H1 (cell line): Measurements from ENCODE around the gene MAP4K4. TPM values are rescaled to one million over a fixed set of nuclear protein-coding genes. Genes with fewer than 3 reads are reported as not detected.

Experiments used
- CTCF ChIA-PET: fragments of 300-600 bp; sonication (Branson Sonifier 250); formaldehyde crosslinking; loops from one replicate; lab custom pipeline; 2021; ENCODE audit not compliant: partially characterized antibody; lab: Charles Lee
- POLR2A ChIA-PET: fragments of 300-600 bp; sonication (Branson Sonifier 250); formaldehyde crosslinking; loops from one replicate; lab custom pipeline; 2021; ENCODE audit warnings: inconsistent platforms; ENCODE audit not compliant: partially characterized antibody; lab: Charles Lee
- DNase-seq, 2 experiments: peaks; one replicate each; pipeline versions ENCODE4 v3.0.0 to v3.0.0-alpha.2; 2010 to 2022; ENCODE audit warnings: low spot score in 2 of 2, low read depth in 1 of 2, mixed read lengths in 1 of 2
- FAIRE-seq: peaks from 2 replicates; lab custom pipeline; 2011; peaks lifted over from hg19 to GRCh38; lab: Jason Lieb, UNC
- H2AFZ ChIP-seq: 2 replicates; pipeline ENCODE4 v1.8.1; 2012; ENCODE audit warnings: low read length, inconsistent platforms
- H2AK5ac ChIP-seq: 2 replicates; pipeline ENCODE4 v1.6.1; 2013; ENCODE audit warnings: low read depth, low read length
- H2BK120ac ChIP-seq: replicated peaks from 2 replicates; pipeline ENCODE3; 2013; ENCODE audit warnings: low read depth, low read length, inconsistent platforms
- H2BK12ac ChIP-seq: 2 replicates; pipeline ENCODE4 v1.6.1; 2013; ENCODE audit warnings: low read depth, low read length
- H2BK15ac ChIP-seq: 2 replicates; pipeline ENCODE4 v1.6.1; 2013; ENCODE audit warnings: low read length
- H2BK20ac ChIP-seq: 2 replicates; pipeline ENCODE4 v1.6.1; 2013; ENCODE audit warnings: low read length
- H2BK5ac ChIP-seq: 2 replicates; pipeline ENCODE4 v1.6.1; 2013; ENCODE audit warnings: low read depth, low read length
- H3K14ac ChIP-seq: 2 replicates; pipeline ENCODE4 v1.6.1; 2013; ENCODE audit warnings: inconsistent platforms; ENCODE audit not compliant: insufficient read length
- H3K18ac ChIP-seq: 2 replicates; pipeline ENCODE4 v1.6.1; 2013; ENCODE audit warnings: low read length; ENCODE audit errors: extremely low read depth
- H3K23ac ChIP-seq: 2 replicates; pipeline ENCODE4 v1.6.1; 2013; ENCODE audit warnings: inconsistent platforms; ENCODE audit not compliant: insufficient read length
- H3K23me2 ChIP-seq: 2 replicates; pipeline ENCODE4 v1.6.1; 2013; ENCODE audit warnings: low read depth, low read length
- H3K27ac ChIP-seq: 2 replicates; pipeline ENCODE4 v1.6.1; 2011; ENCODE audit warnings: low read depth, low read length, inconsistent platforms
- H3K27me3 ChIP-seq, 4 experiments: replicated peaks in 1 of 4; 1 replicate in 1 of 4; 2 replicates in 3 of 4; pipeline versions ENCODE4 v1.6.1 to v1.8.1; 2011 to 2013; ENCODE audit warnings: low read length in 3 of 4, mild to moderate bottlenecking in 3 of 4, inconsistent platforms in 2 of 4, mixed read lengths in 2 of 4, moderate library complexity in 1 of 4; ENCODE audit not compliant: control insufficient read depth in 3 of 4, insufficient read depth in 3 of 4; ENCODE audit errors: extremely low read depth in 1 of 4
- H3K36me3 ChIP-seq, 4 experiments: 2 replicates each; pipeline versions ENCODE4 v1.6.1 to v1.8.1; 2011 to 2013; ENCODE audit warnings: mild to moderate bottlenecking in 4 of 4, low read length in 3 of 4, moderate library complexity in 2 of 4, control low read depth in 1 of 4, inconsistent platforms in 1 of 4; ENCODE audit not compliant: insufficient read depth in 4 of 4, control insufficient read depth in 2 of 4
- H3K4ac ChIP-seq: replicated peaks from 2 replicates; pipeline ENCODE3; 2013; ENCODE audit warnings: low read length, low read depth, mixed read lengths, inconsistent platforms; ENCODE audit not compliant: insufficient read length
- H3K4me1 ChIP-seq, 4 experiments: replicated peaks in 1 of 4; 1 replicate in 1 of 4; 2 replicates in 3 of 4; pipeline versions ENCODE4 v1.6.1 to v1.8.1; 2011 to 2013; ENCODE audit warnings: low read length in 3 of 4, inconsistent platforms in 2 of 4, mixed read lengths in 1 of 4; ENCODE audit not compliant: insufficient read depth in 4 of 4, control insufficient read depth in 3 of 4
- H3K4me2 ChIP-seq, 2 experiments: 2 replicates each; pipeline versions ENCODE4 v1.6.1 to v1.8.1; 2011 to 2013; ENCODE audit warnings: low read depth in 2 of 2, low read length in 2 of 2, control low read depth in 1 of 2, inconsistent platforms in 1 of 2, mild to moderate bottlenecking in 1 of 2; ENCODE audit not compliant: insufficient read depth in 1 of 2
- H3K4me3 ChIP-seq, 4 experiments: fragments of 200-600, 300-600 bp in 1 of 4; sonication (generic), shearing (Covaris generic), sonication (Bioruptor Twin) in 1 of 4; 2 replicates each; pipeline versions ENCODE4 v1.5.1 to v1.8.1; 2011 to 2016; ENCODE audit warnings: low read length in 4 of 4, low read depth in 3 of 4, control low read depth in 2 of 4, inconsistent platforms in 2 of 4, mild to moderate bottlenecking in 2 of 4, mixed read lengths in 1 of 4, moderate library complexity in 1 of 4; ENCODE audit not compliant: insufficient read depth in 2 of 4; ENCODE audit errors: extremely low read depth in 1 of 4
- H3K56ac ChIP-seq: replicated peaks from 2 replicates; pipeline ENCODE3; 2013; ENCODE audit warnings: low read depth, mild to moderate bottlenecking, mixed read lengths, low read length, inconsistent platforms; ENCODE audit not compliant: insufficient read length
- H3K79me1 ChIP-seq: 2 replicates; pipeline ENCODE4 v1.6.1; 2013; ENCODE audit warnings: low read depth, low read length, control low read depth
- H3K79me2 ChIP-seq, 2 experiments: 2 replicates each; pipeline versions ENCODE4 v1.6.1 to v1.8.1; 2012 to 2013; ENCODE audit warnings: low read length in 2 of 2, mild to moderate bottlenecking in 2 of 2, inconsistent platforms in 1 of 2; ENCODE audit not compliant: insufficient read depth in 2 of 2, control insufficient read depth in 1 of 2
- H3K9ac ChIP-seq, 4 experiments: replicated peaks in 1 of 4; 1 replicate in 1 of 4; 2 replicates in 3 of 4; pipeline versions ENCODE4 v1.6.1 to v1.8.1; 2011 to 2013; ENCODE audit warnings: low read depth in 3 of 4, low read length in 3 of 4, control low read depth in 2 of 4, mild to moderate bottlenecking in 2 of 4, moderate library complexity in 2 of 4, inconsistent platforms in 1 of 4; ENCODE audit errors: extremely low read depth in 1 of 4
- H3K9me3 ChIP-seq, 2 experiments: 2 replicates each; pipeline versions ENCODE4 v1.6.1 to v1.8.1; 2012 to 2013; ENCODE audit warnings: mild to moderate bottlenecking in 2 of 2, moderate library complexity in 2 of 2, control low read depth in 1 of 2, inconsistent platforms in 1 of 2, low read depth in 1 of 2, low read length in 1 of 2, mixed read lengths in 1 of 2; ENCODE audit not compliant: insufficient read depth in 2 of 2
- H4K20me1 ChIP-seq, 2 experiments: replicated peaks in 1 of 2; 2 replicates each; pipeline versions ENCODE3 to v1.8.1; 2011 to 2013; ENCODE audit warnings: inconsistent platforms in 2 of 2, low read length in 2 of 2, mild to moderate bottlenecking in 1 of 2; ENCODE audit not compliant: insufficient read depth in 2 of 2, control insufficient read depth in 1 of 2
- H4K5ac ChIP-seq: 2 replicates; pipeline ENCODE4 v1.6.1; 2013; ENCODE audit warnings: low read length, low read depth, mixed read lengths, inconsistent platforms; ENCODE audit not compliant: insufficient read length
- H4K8ac ChIP-seq: 2 replicates; pipeline ENCODE4 v1.8.0; 2013; ENCODE audit warnings: mild to moderate bottlenecking, moderate library complexity, low read length, inconsistent platforms; ENCODE audit not compliant: insufficient read depth; ENCODE audit errors: extremely low read depth
- H4K91ac ChIP-seq: replicated peaks from 2 replicates; pipeline ENCODE3; 2013; ENCODE audit warnings: low read length, mixed read lengths, inconsistent platforms; ENCODE audit not compliant: insufficient read length
- CTCF ChIP-seq, 3 experiments: IDR thresholded peaks; 1 replicate in 2 of 3; 2 replicates in 1 of 3; pipeline versions ENCODE4 v1.5.1 to v1.6.1; 2011; ENCODE audit warnings: low read length in 3 of 3, mild to moderate bottlenecking in 3 of 3, inconsistent platforms in 2 of 3, low read depth in 1 of 3, moderate library complexity in 1 of 3; ENCODE audit not compliant: insufficient read depth in 1 of 3; ENCODE audit errors: control extremely low read depth in 1 of 3
- TEAD4 ChIP-seq: IDR thresholded peaks from 2 replicates; pipeline ENCODE4 v1.6.1; 2012; ENCODE audit warnings: low read depth, low read length, inconsistent platforms, mixed read lengths
- WGBS, 2 experiments: shearing (Covaris generic) in 1 of 2; methylation state at CpG; one replicate each; pipeline versions ENCODE4 v1.1.6 to v1.1.7; 2013 to 2015; ENCODE audit warnings: low lambda C conversion rate in 2 of 2, mixed read lengths in 2 of 2, inconsistent platforms in 1 of 2, low coverage in 1 of 2, missing lambda C conversion rate in 1 of 2; ENCODE audit not compliant: insufficient replicate concordance in 2 of 2, insufficient coverage in 1 of 2, insufficient read length in 1 of 2; ENCODE audit errors: extremely low coverage in 1 of 2, missing lambda C conversion rate in 1 of 2; 5-methylcytosine and 5-hydroxymethylcytosine counted together
- polyA plus RNA-seq, 7 experiments: library from polyadenylated mRNA; depleted of rRNA in 3 of 7; stranded (reverse) in 5 of 7; unstranded in 2 of 7; fragments of >200 nt in 5 of 7; fragments of 200-250 nt in 2 of 7; gene quantifications; 1 replicate in 5 of 7; 2 replicates in 1 of 7; 4 replicates in 1 of 7; pipeline versions ENCODE4 v1.2.1 to v1.2.3, GENCODE V29; 2011 to 2013; ENCODE audit warnings: missing spikeins in 2 of 7, mixed read lengths in 2 of 7
- total RNA-seq: library from RNA; stranded (reverse); fragmentation: NEBNext Ultra II Directional; extraction: Animal tissue kit (Norgen Biotek cat#: 25700); gene quantifications from 2 replicates; pipeline ENCODE4 v1.2.1, GENCODE V29; 2021

The MAP4K4 gene
- total and polyA plus RNA-seq, 2 of the 8 experiments (the other 6 are each of a cell fraction or from before 2014, with no cell fraction given) = 53.2 to 138 TPM

DNA sequence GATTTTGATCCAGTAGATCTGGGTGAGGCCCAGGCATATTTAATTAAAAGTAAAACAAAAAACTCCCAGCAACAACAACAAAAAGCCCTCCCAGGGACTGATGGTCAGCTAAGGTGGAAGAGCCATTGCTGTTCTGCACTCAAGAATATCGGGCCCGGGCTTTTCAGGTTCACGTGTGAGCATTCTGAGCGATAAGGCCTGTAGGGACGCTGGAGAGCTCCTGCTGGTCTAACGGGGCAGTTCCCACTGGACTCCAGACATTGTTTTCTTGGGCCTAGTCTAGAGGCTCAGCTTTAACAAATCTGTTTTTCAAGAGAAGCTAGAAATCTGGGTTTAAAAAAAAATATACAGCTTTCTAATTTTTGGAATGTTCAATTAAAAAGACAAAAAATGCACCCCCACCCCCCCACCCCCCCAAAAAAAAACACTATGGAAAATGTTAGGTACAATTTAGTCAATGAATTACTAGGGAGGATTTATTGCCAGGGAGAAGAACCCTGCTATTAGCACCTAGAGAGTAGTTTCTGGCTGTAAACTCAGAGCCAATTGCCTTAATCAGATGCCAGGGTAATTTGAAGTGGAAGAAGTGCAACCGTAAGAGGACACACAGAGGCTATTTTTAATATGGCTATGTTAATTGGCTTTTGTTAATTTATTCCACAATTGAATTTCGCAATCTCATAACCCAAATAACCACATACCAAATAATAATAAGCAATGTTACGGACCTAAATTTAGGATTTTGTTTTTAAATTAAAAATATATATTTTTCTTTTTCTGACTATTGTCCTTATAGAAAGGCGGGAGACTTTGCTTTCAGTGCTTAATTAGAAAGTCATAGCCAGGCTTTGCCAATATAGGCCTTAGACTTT lies 78.9 kb downstream of the MAP4K4 start:
- Histone ChIP-seq H4K20me1 (peaks cover 35 to 37% of the 10 kb centered on the region in 2 experiments), H3K79me2 (peaks cover 32 to 100% of the 10 kb centered on the region in 2 experiments), H2BK12ac (no peak overlapping the region), H4K91ac (no peak overlapping the region), H3K4me2 (no peak overlapping the region), H3K56ac (no peak overlapping the region), H2BK15ac (no peak overlapping the region), H3K23ac (no peak overlapping the region), H3K9ac (no peak overlapping the region), H4K8ac (no peak overlapping the region), H2AK5ac (no peak overlapping the region), H2BK20ac (no peak overlapping the region), H3K36me3 (no peaks in the 10 kb centered on the region), H3K27ac (no peak overlapping the region), H3K9me3 (no peaks in the 10 kb centered on the region), H2BK120ac (no peak overlapping the region), H2BK5ac (no peak overlapping the region), H2AFZ (no peak overlapping the region), H3K4me1 (peaks cover 13 to 38% (median 27%) of the 10 kb centered on the region in 4 experiments), H3K4ac (no peak overlapping the region), H4K5ac (no peak overlapping the region), H3K79me1 (peaks cover 21% of the 10 kb centered on the region), H3K23me2 (no peaks in the 10 kb centered on the region), H3K4me3 (no peak overlapping the region), H3K27me3 (no peaks in the 10 kb centered on the region), H3K18ac (no peak overlapping the region), H3K14ac (no peak overlapping the region)
- no peak for FAIRE-seq
- DNase-seq = no peak
- TF ChIP-seq CTCF (IDR thresholded peaks at IDR 0.05; ENCODE audit: control extremely low read depth in 1 of 3, insufficient read depth in 1 of 3, low read depth in 1 of 3, low read length in 3 of 3) (peak; percentile 48 to 59 (median 48)), TEAD4 (no peak)
- POLR2A ChIA-PET = interaction anchor here (0.8 to 1.4 kb wide), 3 partner anchors 9 to 75 kb away, joined by 3 to 4 read pairs (median 3); no protein-coding TSS in a partner anchor
- CTCF ChIA-PET = interaction anchor here (0.8 to 4.4 kb wide), 7 partner anchors 8 to 79 kb away, joined by 3 to 17 read pairs (median 3); no protein-coding TSS in a partner anchor
- 67% methylated on average over 10 of the region's 10 CpGs; no CpG with 5 or more reads in 1 of the 2 experiments for WGBS, 2 experiments
